ENCODE data around the gene HINT2. TPM values are rescaled to one million over a fixed set of nuclear protein-coding genes. Genes with fewer than 3 reads are reported as not detected.

The HINT2 gene
- total RNA-seq, 1 experiment from 2014 or later, result 45.4 TPM

DNA sequence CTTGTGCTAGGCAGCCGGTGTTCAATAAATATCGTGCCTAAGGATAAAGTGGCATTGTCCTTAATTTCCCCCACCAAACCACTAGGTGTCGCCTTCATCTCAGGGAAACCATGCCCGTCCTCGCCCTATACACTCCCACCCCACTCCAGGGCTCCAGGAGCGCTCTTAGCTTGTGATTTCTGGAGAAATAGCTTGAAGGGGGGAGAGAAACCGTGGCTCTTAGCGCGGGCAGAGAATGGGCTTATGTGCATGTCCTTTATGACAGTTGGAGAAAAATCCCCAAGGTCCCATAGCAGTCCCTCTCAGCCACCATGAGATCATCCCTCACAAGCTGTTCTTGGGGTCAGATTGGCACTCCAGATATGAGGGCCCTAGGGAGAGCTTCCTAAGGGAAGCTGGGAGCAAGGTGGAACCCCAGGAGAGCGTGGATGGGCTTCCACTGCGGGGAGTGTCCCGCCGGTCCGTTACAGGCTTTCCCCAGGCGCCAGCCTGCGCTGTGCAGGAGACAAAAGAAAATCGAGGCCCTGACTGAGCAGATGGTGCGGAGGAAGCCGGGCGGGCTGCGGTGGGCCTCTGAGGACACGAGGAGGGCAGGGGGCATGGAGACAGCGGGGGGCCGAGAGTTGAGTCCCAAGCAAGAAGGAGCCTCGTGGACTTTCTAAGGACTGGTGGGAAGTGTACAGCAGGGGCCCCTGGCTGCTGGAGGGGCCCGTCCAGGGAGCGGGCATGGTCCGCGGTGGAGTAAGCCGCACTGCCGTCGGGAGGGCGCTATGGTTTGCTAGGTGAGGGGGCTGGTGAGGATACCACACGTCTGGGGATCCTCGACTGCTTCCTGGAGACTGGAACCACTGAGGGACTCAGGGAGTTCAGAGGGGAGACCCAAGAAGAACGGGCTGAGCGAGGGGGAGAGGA, 24.2 kb downstream of the HINT2 start:
- Mint-ChIP-seq H3K27me3 (ENCODE audit: insufficient read depth, unreplicated experiment) (no peaks in the 10 kb centered on the region), H3K36me3 (ENCODE audit: insufficient read depth, unreplicated experiment) (peaks cover 15% of the 10 kb centered on the region), H3K27ac (ENCODE audit: low read depth, unreplicated experiment) (no peak overlapping the region), H3K4me3 (ENCODE audit: unreplicated experiment) (no peak overlapping the region), H3K4me1 (ENCODE audit: insufficient read depth, unreplicated experiment) (peaks cover 6% of the 10 kb centered on the region), H3K9me3 (ENCODE audit: unreplicated experiment) (no peaks in the 10 kb centered on the region)
- ChIA-PET CTCF (interaction anchor here (0.6 to 3.8 kb wide), 58 partner anchors 8 to 1689 kb away, joined by 3 to 63 read pairs (median 5); partner anchors contain the start of genes HINT2 and SPAG8), POLR2A (interaction anchor here (0.6 to 1.5 kb wide), 9 partner anchors 8 to 280 kb away, joined by 3 to 6 read pairs (median 3); partner anchors contain the start of genes HRCT1 and SPAG8)
- BruUV-seq (replicated peaks), result no TSS peak
- intact Hi-C loops (cut with micrococcal nuclease), result loop anchor here (1.0 to 10.0 kb wide), 5 partner anchors 25 to 234 kb away; partner anchors contain the start of genes HINT2 and HRCT1
- TF ChIP-seq, protein P1, sequence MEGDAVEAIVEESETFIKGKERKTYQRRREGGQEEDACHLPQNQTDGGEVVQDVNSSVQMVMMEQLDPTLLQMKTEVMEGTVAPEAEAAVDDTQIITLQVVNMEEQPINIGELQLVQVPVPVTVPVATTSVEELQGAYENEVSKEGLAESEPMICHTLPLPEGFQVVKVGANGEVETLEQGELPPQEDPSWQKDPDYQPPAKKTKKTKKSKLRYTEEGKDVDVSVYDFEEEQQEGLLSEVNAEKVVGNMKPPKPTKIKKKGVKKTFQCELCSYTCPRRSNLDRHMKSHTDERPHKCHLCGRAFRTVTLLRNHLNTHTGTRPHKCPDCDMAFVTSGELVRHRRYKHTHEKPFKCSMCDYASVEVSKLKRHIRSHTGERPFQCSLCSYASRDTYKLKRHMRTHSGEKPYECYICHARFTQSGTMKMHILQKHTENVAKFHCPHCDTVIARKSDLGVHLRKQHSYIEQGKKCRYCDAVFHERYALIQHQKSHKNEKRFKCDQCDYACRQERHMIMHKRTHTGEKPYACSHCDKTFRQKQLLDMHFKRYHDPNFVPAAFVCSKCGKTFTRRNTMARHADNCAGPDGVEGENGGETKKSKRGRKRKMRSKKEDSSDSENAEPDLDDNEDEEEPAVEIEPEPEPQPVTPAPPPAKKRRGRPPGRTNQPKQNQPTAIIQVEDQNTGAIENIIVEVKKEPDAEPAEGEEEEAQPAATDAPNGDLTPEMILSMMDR (IDR thresholded peaks at IDR 0.05; ENCODE audit: unreplicated experiment), result peak; percentile 69
- DNase-seq (ENCODE audit: unreplicated experiment), result peak; percentile 78

DNA sequence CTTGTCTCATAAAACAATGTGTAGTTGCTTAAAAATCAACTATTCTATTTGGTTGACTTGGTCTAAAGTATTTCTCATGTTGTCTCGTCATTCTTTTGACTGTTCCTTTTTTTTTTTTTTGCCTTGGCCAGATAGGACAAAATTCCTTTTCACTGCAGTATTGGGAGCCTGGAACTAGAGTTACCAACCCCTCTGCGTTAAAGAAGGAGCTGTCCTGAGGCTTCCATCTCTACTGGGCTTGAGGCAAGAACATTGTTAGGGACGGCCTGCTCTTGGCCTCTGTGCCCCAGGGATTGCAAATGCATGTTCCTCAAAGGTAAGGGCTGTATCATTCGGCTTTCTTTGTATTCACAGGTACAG, 24.8 kb downstream of the HINT2 start:
- TF ChIP-seq, protein P1 (IDR thresholded peaks at IDR 0.05; ENCODE audit: unreplicated experiment), result no peak
- DNase-seq (ENCODE audit: unreplicated experiment), result no peak
- Mint-ChIP-seq H3K36me3 (ENCODE audit: insufficient read depth, unreplicated experiment) (peaks cover 15% of the 10 kb centered on the region), H3K9me3 (ENCODE audit: unreplicated experiment) (no peaks in the 10 kb centered on the region), H3K4me3 (ENCODE audit: unreplicated experiment) (no peak overlapping the region), H3K27me3 (ENCODE audit: insufficient read depth, unreplicated experiment) (no peaks in the 10 kb centered on the region), H3K27ac (ENCODE audit: low read depth, unreplicated experiment) (no peak overlapping the region), H3K4me1 (ENCODE audit: insufficient read depth, unreplicated experiment) (no peaks in the 10 kb centered on the region)
- POLR2A ChIA-PET, result interaction anchor here (0.6 to 1.5 kb wide), 10 partner anchors 8 to 280 kb away, joined by 3 to 6 read pairs (median 3); partner anchors contain the start of genes HRCT1 and SPAG8
- BruUV-seq (replicated peaks), result no TSS peak
- CTCF ChIA-PET, result interaction anchor here (0.6 to 3.8 kb wide), 51 partner anchors 8 to 265 kb away, joined by 3 to 63 read pairs (median 6); partner anchors contain the start of genes HINT2 and SPAG8
- intact Hi-C loops (cut with micrococcal nuclease), result loop anchor here (1.0 to 10.0 kb wide), 5 partner anchors 25 to 235 kb away; partner anchors contain the start of genes HINT2 and HRCT1

DNA sequence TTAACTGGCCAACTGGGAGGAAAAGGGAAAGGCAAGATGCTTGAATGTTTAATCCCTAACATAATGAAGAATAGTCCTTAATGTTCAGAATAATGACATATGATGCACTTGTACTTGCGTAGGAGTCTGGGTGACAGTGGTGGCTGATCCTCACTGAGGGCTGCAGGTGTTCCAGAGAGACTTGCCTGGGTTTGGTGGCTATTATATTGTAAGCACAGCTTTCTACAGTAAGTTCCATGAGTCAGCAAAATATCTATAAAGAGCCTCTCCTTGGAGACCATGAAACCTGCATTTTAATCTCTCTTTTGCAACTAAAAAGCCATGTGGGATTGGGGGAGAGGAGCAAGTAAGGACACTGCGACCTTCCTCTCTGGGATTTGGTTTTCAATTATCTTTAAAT, 25.3 kb downstream of the HINT2 start:
- Mint-ChIP-seq H3K27ac (ENCODE audit: low read depth, unreplicated experiment) (no peak overlapping the region), H3K36me3 (ENCODE audit: insufficient read depth, unreplicated experiment) (peaks cover 15% of the 10 kb centered on the region), H3K27me3 (ENCODE audit: insufficient read depth, unreplicated experiment) (no peaks in the 10 kb centered on the region), H3K4me3 (ENCODE audit: unreplicated experiment) (no peak overlapping the region), H3K4me1 (ENCODE audit: insufficient read depth, unreplicated experiment) (no peaks in the 10 kb centered on the region), H3K9me3 (ENCODE audit: unreplicated experiment) (no peaks in the 10 kb centered on the region)
- POLR2A ChIA-PET, result interaction anchor here (0.6 to 1.5 kb wide), 6 partner anchors 9 to 185 kb away, joined by 3 to 4 read pairs (median 3); partner anchors contain the start of gene SPAG8
- CTCF ChIA-PET, result interaction anchor here (0.6 to 3.8 kb wide), 44 partner anchors 9 to 265 kb away, joined by 3 to 63 read pairs (median 6); partner anchors contain the start of genes HINT2 and SPAG8
- no peak for DNase-seq (ENCODE audit: unreplicated experiment)
- intact Hi-C loops (cut with micrococcal nuclease), result loop anchor here (5.0 kb wide), 1 partner anchor 57 kb away; the partner anchor contains the start of genes CREB3 and TLN1
- BruUV-seq (replicated peaks), result no TSS peak
- TF ChIP-seq, protein P1 (IDR thresholded peaks at IDR 0.05; ENCODE audit: unreplicated experiment), result no peak

DNA sequence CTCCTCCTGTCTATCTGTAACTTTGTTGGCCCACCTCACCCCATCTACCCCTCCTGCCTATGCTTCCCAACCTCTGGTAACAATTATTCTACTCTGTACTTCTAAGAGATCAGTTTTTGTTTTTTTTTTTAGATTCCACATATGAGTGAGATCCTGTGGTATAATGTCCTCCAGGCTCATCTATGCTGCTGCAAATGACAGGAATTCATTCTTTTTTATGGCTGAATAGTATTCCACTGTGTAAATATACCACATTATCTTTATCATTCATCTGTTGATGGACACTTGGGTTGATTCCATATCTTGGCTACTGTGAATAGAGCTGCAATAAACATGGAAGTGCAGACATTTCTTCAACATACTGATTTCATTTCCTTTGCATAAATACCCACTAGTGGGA, 31.4 kb downstream of the HINT2 start:
- intact Hi-C loops (cut with micrococcal nuclease), result loop anchor here (5.0 kb wide), 1 partner anchor 36 kb away; the partner anchor contains the start of genes GBA2 and RGP1
- H3K27ac Mint-ChIP-seq (ENCODE audit: low read depth, unreplicated experiment), result no peak overlapping the region
- DNase-seq (ENCODE audit: unreplicated experiment), result no peak
- ChIA-PET CTCF (interaction anchor here (1.0 kb wide), 1 partner anchor 42 kb away, joined by 3 read pairs; no protein-coding TSS in a partner anchor), POLR2A (interaction anchor here (0.6 kb wide), 2 partner anchors 31 to 134 kb away, joined by 3 to 4 read pairs; no protein-coding TSS in a partner anchor)
- H3K4me1 Mint-ChIP-seq (ENCODE audit: insufficient read depth, unreplicated experiment), result no peaks in the 10 kb centered on the region
- peaks cover 24% of the 10 kb centered on the region for H3K36me3 Mint-ChIP-seq (ENCODE audit: insufficient read depth, unreplicated experiment)
- no peaks in the 10 kb centered on the region for H3K27me3 Mint-ChIP-seq (ENCODE audit: insufficient read depth, unreplicated experiment)
- TF ChIP-seq, protein P1 (IDR thresholded peaks at IDR 0.05; ENCODE audit: unreplicated experiment), result no peak
- BruUV-seq (replicated peaks), result no TSS peak
- H3K4me3 Mint-ChIP-seq (ENCODE audit: unreplicated experiment), result no peak overlapping the region
- no peaks in the 10 kb centered on the region for H3K9me3 Mint-ChIP-seq (ENCODE audit: unreplicated experiment)
